Tibial nerve (tissue), 4 donors: ENCODE measurements around the gene IKBKE. TPM values are rescaled to one million over a fixed set of nuclear protein-coding genes. Genes with fewer than 3 reads are reported as not detected.
"Not testable (repeated sequence)": the region's sequence is repeated elsewhere in the genome, so short reads cannot be mapped to it uniquely, and the experiment has no call there.

Experiments
- DNase-seq, 2 donors: peaks; one replicate each; pipeline ENCODE4 v3.0.0-alpha.2; 2019; ENCODE audit warnings: low spot score in 2 of 2
- H3K27ac ChIP-seq, 4 donors: fragments of 200-600 bp; sonication (generic) in 3 of 4; one replicate each; pipeline ENCODE4 v1.5.1; 2017 to 2019; ENCODE audit warnings: mild to moderate bottlenecking in 1 of 4
- H3K27me3 ChIP-seq, 2 donors: fragments of 200-600 bp; sonication (generic) in 1 of 2; one replicate each; pipeline versions ENCODE4 v1.5.1 to v1.6.0; 2017 to 2019
- H3K36me3 ChIP-seq, 3 donors: fragments of 200-600 bp; sonication (generic); one replicate each; pipeline ENCODE4 v1.5.1; 2018 to 2019
- H3K4me1 ChIP-seq, 4 donors: fragments of 200-600 bp; sonication (generic) in 3 of 4; one replicate each; pipeline ENCODE4 v1.5.1; 2017 to 2019
- H3K4me3 ChIP-seq, 4 donors: fragments of 200-600 bp; sonication (generic) in 3 of 4; one replicate each; pipeline ENCODE4 v1.5.1; 2017 to 2019; ENCODE audit warnings: mild to moderate bottlenecking in 1 of 4, moderate library complexity in 1 of 4
- H3K9me3 ChIP-seq, 4 donors: fragments of 200-600 bp; sonication (generic) in 3 of 4; one replicate each; pipeline ENCODE4 v1.5.1; 2017 to 2019
- EP300 ChIP-seq, 2 donors: sonication (generic); formaldehyde crosslinking; IDR thresholded peaks; one replicate each; pipeline ENCODE4 v1.6.1; 2017; ENCODE audit warnings: antibody characterized with exemption in 2 of 2, mild to moderate bottlenecking in 1 of 2
- POLR2A ChIP-seq, 2 donors: fragments of 450-650 bp; IDR thresholded peaks; one replicate each; pipeline ENCODE4 v1.6.1; 2017; ENCODE audit warnings: antibody characterized with exemption in 2 of 2, mild to moderate bottlenecking in 2 of 2, moderate library complexity in 2 of 2
- WGBS, 2 donors: methylation state at CpG; one replicate each; pipeline ENCODE4 v1.1.5; 2018; 5-methylcytosine and 5-hydroxymethylcytosine counted together
- total RNA-seq, 4 donors: library from RNA; depleted of rRNA; stranded (reverse); fragments of >200 nt; gene quantifications; one replicate each; pipeline ENCODE4 v1.1.0, GENCODE V29; 2016
- TF ChIP-seq, protein P1 (sequence below), 5 experiments: fragments of 200-600 bp in 3 of 5; fragments of 450-650 bp in 2 of 5; sonication (generic) in 3 of 5; IDR thresholded peaks; one replicate each; pipeline ENCODE4 v1.5.1; 2016 to 2019; ENCODE audit warnings: antibody characterized with exemption in 5 of 5, mild to moderate bottlenecking in 3 of 5, moderate library complexity in 2 of 5

IKBKE gene
- total RNA-seq, 4 donors from 2014 or later = 1.5 to 18.0 (median 3.7) TPM

- 75 to 77% methylated on average over 14 of the region's 14 CpGs for WGBS, 2 donors
- DNase-seq = peak; percentile 68 to 90
- H3K4me3 ChIP-seq = no peak overlapping the region
- no peak overlapping the region for H3K27ac ChIP-seq
- TF ChIP-seq, protein P1, sequence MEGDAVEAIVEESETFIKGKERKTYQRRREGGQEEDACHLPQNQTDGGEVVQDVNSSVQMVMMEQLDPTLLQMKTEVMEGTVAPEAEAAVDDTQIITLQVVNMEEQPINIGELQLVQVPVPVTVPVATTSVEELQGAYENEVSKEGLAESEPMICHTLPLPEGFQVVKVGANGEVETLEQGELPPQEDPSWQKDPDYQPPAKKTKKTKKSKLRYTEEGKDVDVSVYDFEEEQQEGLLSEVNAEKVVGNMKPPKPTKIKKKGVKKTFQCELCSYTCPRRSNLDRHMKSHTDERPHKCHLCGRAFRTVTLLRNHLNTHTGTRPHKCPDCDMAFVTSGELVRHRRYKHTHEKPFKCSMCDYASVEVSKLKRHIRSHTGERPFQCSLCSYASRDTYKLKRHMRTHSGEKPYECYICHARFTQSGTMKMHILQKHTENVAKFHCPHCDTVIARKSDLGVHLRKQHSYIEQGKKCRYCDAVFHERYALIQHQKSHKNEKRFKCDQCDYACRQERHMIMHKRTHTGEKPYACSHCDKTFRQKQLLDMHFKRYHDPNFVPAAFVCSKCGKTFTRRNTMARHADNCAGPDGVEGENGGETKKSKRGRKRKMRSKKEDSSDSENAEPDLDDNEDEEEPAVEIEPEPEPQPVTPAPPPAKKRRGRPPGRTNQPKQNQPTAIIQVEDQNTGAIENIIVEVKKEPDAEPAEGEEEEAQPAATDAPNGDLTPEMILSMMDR (IDR thresholded peaks at IDR 0.05) = peak; percentile 68 to 85 (median 74)
- no peak for TF ChIP-seq POLR2A (IDR thresholded peaks at IDR 0.05)
- no peaks in the 10 kb centered on the region for H3K9me3 ChIP-seq
- H3K4me1 ChIP-seq = no peaks in the 10 kb centered on the region
- no peaks in the 10 kb centered on the region for H3K27me3 ChIP-seq
- H3K36me3 ChIP-seq = peaks cover 0 to 36% (median 0%) of the 10 kb centered on the region in 3 donors
Measured at GRCh38 chr1:206479183-206480125, 9.2 kb downstream of the IKBKE start.

DNA sequence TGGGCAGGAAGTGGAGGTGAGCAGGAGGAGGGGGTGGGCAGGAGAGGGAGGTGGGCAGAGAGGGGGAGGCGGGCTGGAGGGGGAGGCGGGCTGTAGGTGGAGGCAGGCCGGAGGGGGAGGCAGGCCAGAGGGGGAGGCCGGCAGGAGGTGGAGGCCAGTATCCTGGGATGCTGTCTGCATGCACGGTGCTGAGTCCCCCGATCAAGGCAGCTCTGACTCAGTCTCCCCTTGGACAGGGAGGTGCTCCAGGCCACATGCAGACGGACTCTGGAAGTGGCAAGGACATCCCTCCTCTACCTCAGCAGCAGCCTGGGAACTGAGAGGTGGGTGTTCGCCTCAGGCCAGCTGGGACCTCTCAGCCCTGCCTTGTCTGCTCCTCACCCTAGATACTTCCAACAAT is 9.9 kb downstream of the IKBKE start:
- H3K27ac ChIP-seq = no peak overlapping the region
- peaks cover 0 to 28% (median 0%) of the 10 kb centered on the region in 3 donors for H3K36me3 ChIP-seq
- WGBS, 2 donors = 75 to 89% methylated on average over 8 of the region's 8 CpGs
- TF ChIP-seq, protein P1 (IDR thresholded peaks at IDR 0.05) = no peak
- TF ChIP-seq EP300 (IDR thresholded peaks at IDR 0.05) = no peak
- no peak overlapping the region for H3K4me3 ChIP-seq
- no peaks in the 10 kb centered on the region for H3K9me3 ChIP-seq
- no peak for DNase-seq
- no peaks in the 10 kb centered on the region for H3K4me1 ChIP-seq
- no peaks in the 10 kb centered on the region for H3K27me3 ChIP-seq

DNA sequence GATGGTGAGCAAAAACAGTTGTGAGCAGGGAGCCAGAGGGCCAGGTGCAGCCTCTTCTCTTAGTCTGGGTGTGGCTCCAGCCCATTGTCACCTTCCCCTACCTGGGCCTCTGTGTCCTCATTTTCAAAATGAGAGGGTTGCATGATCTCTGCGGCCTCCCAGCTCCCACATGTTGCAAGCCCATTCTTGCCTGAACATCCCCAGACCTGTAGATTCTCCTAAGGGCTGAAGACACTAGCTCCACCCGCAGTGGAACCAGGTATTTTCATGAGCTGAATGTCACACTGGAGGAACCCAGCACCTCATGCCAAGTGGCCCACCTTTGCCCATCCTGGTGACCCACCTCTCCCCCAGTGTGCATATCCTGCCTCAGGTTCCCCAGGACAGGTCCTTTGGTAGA is 12.3 kb downstream of the IKBKE start:
- WGBS, 2 donors = 95 to 96% methylated on average over 2 of the region's 2 CpGs
- TF ChIP-seq POLR2A (IDR thresholded peaks at IDR 0.05) = no peak
- H3K27me3 ChIP-seq = no peaks in the 10 kb centered on the region
- no peak overlapping the region for H3K27ac ChIP-seq
- peaks cover 0 to 8% (median 0%) of the 10 kb centered on the region in 4 donors for H3K4me1 ChIP-seq
- peaks cover 0 to 7% (median 0%) of the 10 kb centered on the region in 3 donors for H3K36me3 ChIP-seq
- no peak for DNase-seq
- no peak overlapping the region for H3K4me3 ChIP-seq
- no peaks in the 10 kb centered on the region for H3K9me3 ChIP-seq

GRCh38 chr1:206483864-206484263 is 13.6 kb downstream of the IKBKE start:
- not testable (repeated sequence) for H3K9me3 ChIP-seq, DNase-seq, H3K4me3 ChIP-seq, H3K27me3 ChIP-seq, H3K27ac ChIP-seq, H3K4me1 ChIP-seq, H3K36me3 ChIP-seq
- WGBS, 2 donors = 78 to 84% methylated on average over 1 of the region's 1 CpG

DNA sequence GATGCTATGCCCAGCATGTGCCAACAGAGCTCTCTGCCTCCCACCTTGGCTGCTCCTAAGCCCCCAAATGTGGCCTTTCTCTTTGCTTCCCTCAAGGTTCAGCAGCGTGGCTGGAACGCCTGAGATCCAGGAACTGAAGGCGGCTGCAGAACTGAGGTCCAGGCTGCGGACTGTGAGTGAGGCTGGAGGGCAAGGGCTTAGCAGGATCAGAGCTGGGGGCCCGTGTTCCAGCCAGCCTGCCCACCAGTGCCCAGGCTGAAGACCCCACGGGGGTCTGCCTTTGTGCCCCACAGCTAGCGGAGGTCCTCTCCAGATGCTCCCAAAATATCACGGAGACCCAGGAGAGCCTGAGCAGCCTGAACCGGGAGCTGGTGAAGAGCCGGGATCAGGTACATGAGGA is 14.6 kb downstream of the IKBKE start:
- H3K27ac ChIP-seq = no peak overlapping the region
- TF ChIP-seq, protein P1 (IDR thresholded peaks at IDR 0.05) = no peak
- TF ChIP-seq EP300 (IDR thresholded peaks at IDR 0.05) = no peak
- TF ChIP-seq POLR2A (IDR thresholded peaks at IDR 0.05) = no peak

DNA sequence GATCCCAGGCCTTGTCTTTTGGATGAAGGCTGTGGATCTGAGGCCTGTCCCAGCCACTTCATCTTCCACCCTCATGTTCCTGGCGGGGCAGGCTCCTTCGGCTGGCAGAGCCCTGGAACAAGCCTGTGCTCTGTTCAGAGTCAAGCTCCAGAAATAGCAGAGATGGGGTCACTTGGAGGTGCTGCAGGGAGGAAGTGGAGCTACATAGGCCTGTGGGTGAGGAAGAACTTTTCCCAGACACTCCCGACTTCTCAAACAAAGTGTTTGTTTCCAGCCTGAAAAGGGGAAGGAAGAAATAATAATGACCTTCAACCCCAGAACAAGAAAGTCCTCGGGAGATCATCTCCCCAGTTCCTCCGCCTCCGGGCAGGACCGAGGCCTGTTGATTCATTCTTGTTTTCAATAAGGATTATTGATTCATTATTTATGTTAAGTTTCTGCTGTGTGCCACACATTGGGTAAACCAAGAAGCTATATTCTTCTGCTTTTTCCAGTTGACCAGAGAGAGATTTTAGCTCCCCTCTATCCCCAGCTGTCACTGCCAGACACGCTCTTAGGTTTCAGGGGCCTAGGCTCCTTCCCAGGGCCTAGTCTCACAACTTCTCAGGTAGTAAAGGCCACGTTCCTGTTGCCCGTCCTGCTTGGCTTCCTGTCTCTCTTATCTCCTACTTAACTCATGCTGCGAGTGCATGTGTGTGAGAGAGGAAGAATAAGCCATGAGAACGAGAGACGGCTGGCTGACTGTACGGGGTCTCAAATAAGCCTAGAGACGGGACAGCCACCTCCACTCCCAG is 16.9 kb downstream of the IKBKE start:
- Histone ChIP-seq H3K9me3 (no peaks in the 10 kb centered on the region), H3K36me3 (no peaks in the 10 kb centered on the region), H3K4me1 (peaks cover 0 to 19% (median 0%) of the 10 kb centered on the region in 4 donors), H3K27me3 (no peaks in the 10 kb centered on the region), H3K4me3 (no peak overlapping the region), H3K27ac (peak overlapping the region in 1 of 4 donors; percentile 32)
- WGBS, 2 donors = 56 to 58% methylated on average over 15 of the region's 15 CpGs
- TF ChIP-seq, protein P1 (IDR thresholded peaks at IDR 0.05) = no peak
- TF ChIP-seq EP300 (IDR thresholded peaks at IDR 0.05) (peak in 1 of 2 donors; percentile 10), POLR2A (IDR thresholded peaks at IDR 0.05) (no peak)
- DNase-seq = no peak

More for the DNA sequence above, 14.6 kb downstream of the IKBKE start:
- 91 to 93% methylated on average over 7 to 10 of the region's 10 CpGs for WGBS, 2 donors
- H3K4me1 ChIP-seq = peaks cover 0 to 12% (median 0%) of the 10 kb centered on the region in 4 donors
- H3K4me3 ChIP-seq = no peak overlapping the region
- H3K9me3 ChIP-seq = no peaks in the 10 kb centered on the region
- H3K36me3 ChIP-seq = no peaks in the 10 kb centered on the region
- no peak for DNase-seq
- H3K27me3 ChIP-seq = no peaks in the 10 kb centered on the region
